T-helper 1 cell treated with Interleukin-12 subunit alpha and Interleukin-12 subunit beta and Interleukin-4 antibody, amounts not matched to agents 30 μg/mL and 1 μg/mL, for 36 hours (primary cell): ENCODE measurements around the gene SDK1.

Experiments
- H3K27ac Mint-ChIP-seq: one replicate; pipeline ENCODE4 v1.8.0; 2021; ENCODE audit warnings: mild to moderate bottlenecking, mixed read lengths
- H3K27me3 Mint-ChIP-seq: one replicate; pipeline ENCODE4 v1.8.0; 2021; ENCODE audit warnings: low read depth, mixed read lengths
- H3K36me3 Mint-ChIP-seq: one replicate; pipeline ENCODE4 v1.8.0; 2021; ENCODE audit warnings: low read depth, mixed read lengths
- H3K4me1 Mint-ChIP-seq: one replicate; pipeline ENCODE4 v1.8.0; 2021; ENCODE audit warnings: low read depth, mixed read lengths
- H3K4me3 Mint-ChIP-seq: one replicate; pipeline ENCODE4 v1.8.0; 2021; ENCODE audit warnings: mild to moderate bottlenecking, moderate library complexity, mixed read lengths
- H3K9me3 Mint-ChIP-seq: one replicate; pipeline ENCODE4 v1.8.0; 2021; ENCODE audit warnings: mixed read lengths

The SDK1 gene

GRCh38 chr7:3386423-3387190, 85.6 kb downstream of the SDK1 start:
- Mint-ChIP-seq H3K27me3 (no peaks in the 10 kb centered on the region), H3K9me3 (no peaks in the 10 kb centered on the region), H3K36me3 (no peaks in the 10 kb centered on the region), H3K27ac (no peak overlapping the region), H3K4me3 (no peak overlapping the region), H3K4me1 (no peaks in the 10 kb centered on the region)

GRCh38 chr7:3393862-3394261, 92.8 kb downstream of the SDK1 start:
- Mint-ChIP-seq H3K9me3 (peaks cover 17% of the 10 kb centered on the region), H3K4me1 (no peaks in the 10 kb centered on the region), H3K36me3 (no peaks in the 10 kb centered on the region), H3K27me3 (peaks cover 15% of the 10 kb centered on the region), H3K4me3 (no peak overlapping the region), H3K27ac (no peak overlapping the region)

- Mint-ChIP-seq H3K9me3 (peaks cover 21% of the 10 kb centered on the region), H3K4me1 (no peaks in the 10 kb centered on the region), H3K36me3 (no peaks in the 10 kb centered on the region), H3K4me3 (no peak overlapping the region), H3K27me3 (peaks cover 16% of the 10 kb centered on the region), H3K27ac (no peak overlapping the region)
Measured at GRCh38 chr7:3397324-3397723, 96.3 kb downstream of the SDK1 start.

GRCh38 chr7:3399858-3400257, 98.8 kb downstream of the SDK1 start:
- Mint-ChIP-seq H3K27ac (no peak overlapping the region), H3K36me3 (no peaks in the 10 kb centered on the region), H3K27me3 (peaks cover 21% of the 10 kb centered on the region), H3K4me3 (no peak overlapping the region), H3K4me1 (no peaks in the 10 kb centered on the region), H3K9me3 (peaks cover 21% of the 10 kb centered on the region)

- peaks cover 4% of the 10 kb centered on the region for H3K9me3 Mint-ChIP-seq
- H3K27ac Mint-ChIP-seq, result no peak overlapping the region
- H3K36me3 Mint-ChIP-seq, result no peaks in the 10 kb centered on the region
- no peak overlapping the region for H3K4me3 Mint-ChIP-seq
- peaks cover 17% of the 10 kb centered on the region for H3K27me3 Mint-ChIP-seq
- H3K4me1 Mint-ChIP-seq, result peaks cover 9% of the 10 kb centered on the region
Measured at GRCh38 chr7:3404501-3404900, 103.4 kb downstream of the SDK1 start.

- Mint-ChIP-seq H3K27me3 (peaks cover 20% of the 10 kb centered on the region), H3K27ac (peak overlapping the region; percentile 50), H3K9me3 (no peaks in the 10 kb centered on the region), H3K4me1 (peaks cover 11% of the 10 kb centered on the region), H3K4me3 (no peak overlapping the region), H3K36me3 (no peaks in the 10 kb centered on the region)
Measured at GRCh38 chr7:3408814-3409595, 108.0 kb downstream of the SDK1 start.

- Mint-ChIP-seq H3K27me3 (peaks cover 22% of the 10 kb centered on the region), H3K27ac (no peak overlapping the region), H3K4me1 (peaks cover 11% of the 10 kb centered on the region), H3K36me3 (no peaks in the 10 kb centered on the region), H3K4me3 (no peak overlapping the region), H3K9me3 (no peaks in the 10 kb centered on the region)
Measured at GRCh38 chr7:3412871-3413270, 111.8 kb downstream of the SDK1 start.

GRCh38 chr7:3415861-3416312, 114.8 kb downstream of the SDK1 start:
- Mint-ChIP-seq H3K27ac (no peak overlapping the region), H3K4me1 (no peaks in the 10 kb centered on the region), H3K9me3 (no peaks in the 10 kb centered on the region), H3K27me3 (peaks cover 13% of the 10 kb centered on the region), H3K4me3 (no peak overlapping the region), H3K36me3 (no peaks in the 10 kb centered on the region)

- H3K27ac Mint-ChIP-seq, result no peak overlapping the region
Measured at GRCh38 chr7:3416453-3416852, 115.4 kb downstream of the SDK1 start.

GRCh38 chr7:3425087-3425486, 124.0 kb downstream of the SDK1 start:
- H3K4me3 Mint-ChIP-seq, result no peak overlapping the region
- no peaks in the 10 kb centered on the region for H3K36me3 Mint-ChIP-seq
- peaks cover 17% of the 10 kb centered on the region for H3K9me3 Mint-ChIP-seq
- no peak overlapping the region for H3K27ac Mint-ChIP-seq
- no peaks in the 10 kb centered on the region for H3K4me1 Mint-ChIP-seq
- no peaks in the 10 kb centered on the region for H3K27me3 Mint-ChIP-seq

More at GRCh38 chr7:3416453-3416852, 115.4 kb downstream of the SDK1 start:
- Mint-ChIP-seq H3K4me1 (no peaks in the 10 kb centered on the region), H3K36me3 (no peaks in the 10 kb centered on the region), H3K27me3 (peaks cover 10% of the 10 kb centered on the region), H3K4me3 (no peak overlapping the region), H3K9me3 (peaks cover 1% of the 10 kb centered on the region)

GRCh38 chr7:3426064-3426463, 125.0 kb downstream of the SDK1 start:
- H3K9me3 Mint-ChIP-seq, result peaks cover 17% of the 10 kb centered on the region
- no peak overlapping the region for H3K4me3 Mint-ChIP-seq
- no peaks in the 10 kb centered on the region for H3K4me1 Mint-ChIP-seq
- H3K27ac Mint-ChIP-seq, result no peak overlapping the region
- no peaks in the 10 kb centered on the region for H3K27me3 Mint-ChIP-seq
- H3K36me3 Mint-ChIP-seq, result no peaks in the 10 kb centered on the region

- no peak overlapping the region for H3K4me3 Mint-ChIP-seq
Measured at GRCh38 chr7:3427957-3428356, 126.9 kb downstream of the SDK1 start.

GRCh38 chr7:3429981-3430380, 128.9 kb downstream of the SDK1 start:
- H3K27me3 Mint-ChIP-seq, result peaks cover 3% of the 10 kb centered on the region
- H3K9me3 Mint-ChIP-seq, result no peaks in the 10 kb centered on the region
- no peak overlapping the region for H3K27ac Mint-ChIP-seq
- H3K36me3 Mint-ChIP-seq, result no peaks in the 10 kb centered on the region
- H3K4me1 Mint-ChIP-seq, result no peaks in the 10 kb centered on the region
- H3K4me3 Mint-ChIP-seq, result no peak overlapping the region

More at GRCh38 chr7:3427957-3428356, 126.9 kb downstream of the SDK1 start:
- Mint-ChIP-seq H3K27ac (no peak overlapping the region), H3K36me3 (no peaks in the 10 kb centered on the region), H3K9me3 (peaks cover 4% of the 10 kb centered on the region), H3K27me3 (no peaks in the 10 kb centered on the region), H3K4me1 (no peaks in the 10 kb centered on the region)

GRCh38 chr7:3430588-3430987, 129.5 kb downstream of the SDK1 start:
- H3K4me3 Mint-ChIP-seq, result no peak overlapping the region
- no peaks in the 10 kb centered on the region for H3K9me3 Mint-ChIP-seq
- no peaks in the 10 kb centered on the region for H3K4me1 Mint-ChIP-seq
- no peak overlapping the region for H3K27ac Mint-ChIP-seq
- H3K36me3 Mint-ChIP-seq, result no peaks in the 10 kb centered on the region
- peaks cover 3% of the 10 kb centered on the region for H3K27me3 Mint-ChIP-seq

- H3K9me3 Mint-ChIP-seq, result no peaks in the 10 kb centered on the region
Measured at GRCh38 chr7:3431306-3431705, 130.3 kb downstream of the SDK1 start.

More at GRCh38 chr7:3431306-3431705, 130.3 kb downstream of the SDK1 start:
- H3K27me3 Mint-ChIP-seq, result peaks cover 3% of the 10 kb centered on the region
- no peaks in the 10 kb centered on the region for H3K36me3 Mint-ChIP-seq
- H3K4me3 Mint-ChIP-seq, result no peak overlapping the region
- no peaks in the 10 kb centered on the region for H3K4me1 Mint-ChIP-seq
- no peak overlapping the region for H3K27ac Mint-ChIP-seq
